Fibroblast of lung (primary cell): Measurements from ENCODE around the gene ATP9B.

ENCODE experiments used
- EZH2 ChIP-seq: IDR thresholded peaks from 2 replicates; pipeline ENCODE4 v1.5.1; 2012; ENCODE audit warnings: low read length, control low read depth, mild to moderate bottlenecking; ENCODE audit errors: missing control alignments
- TF ChIP-seq, protein P1 (sequence below), 2 donors: IDR thresholded peaks in 1 of 2; conservative IDR thresholded peaks in 1 of 2; 1 replicate in 1 of 2; 2 replicates in 1 of 2; pipeline ENCODE4 v1.5.1; 2011 to 2012; ENCODE audit warnings: low read length in 2 of 2, control low read depth in 1 of 2, inconsistent platforms in 1 of 2, low read depth in 1 of 2, mild to moderate bottlenecking in 1 of 2

DNA sequence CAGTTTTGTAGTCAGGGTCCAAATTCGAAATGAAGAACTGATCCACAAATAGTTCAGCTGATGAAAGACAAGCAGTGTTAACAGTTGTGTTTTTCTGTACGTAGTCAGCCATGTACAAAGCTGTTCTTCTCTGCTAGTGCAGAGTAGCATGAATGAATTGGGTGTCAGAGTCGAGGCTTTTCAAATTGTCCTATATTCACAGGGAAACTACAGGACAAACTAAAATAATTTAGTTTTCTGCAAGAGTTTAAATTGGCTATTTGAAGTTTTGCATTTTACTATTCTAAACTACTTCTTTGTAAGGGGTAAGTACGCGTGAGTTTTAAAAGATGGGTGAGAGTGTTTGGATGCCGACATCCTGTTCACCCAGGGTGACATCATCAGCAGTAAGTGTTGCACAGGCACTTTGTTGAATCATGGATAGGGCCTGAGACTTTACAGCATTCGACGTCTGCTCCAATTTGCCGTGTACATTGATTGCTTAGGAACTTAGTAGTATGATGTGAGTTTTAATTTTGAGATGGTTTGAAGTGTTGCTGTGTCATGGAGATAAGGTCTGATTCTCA lies 179.4 kb downstream of the ATP9B start:
- TF ChIP-seq, protein P1, sequence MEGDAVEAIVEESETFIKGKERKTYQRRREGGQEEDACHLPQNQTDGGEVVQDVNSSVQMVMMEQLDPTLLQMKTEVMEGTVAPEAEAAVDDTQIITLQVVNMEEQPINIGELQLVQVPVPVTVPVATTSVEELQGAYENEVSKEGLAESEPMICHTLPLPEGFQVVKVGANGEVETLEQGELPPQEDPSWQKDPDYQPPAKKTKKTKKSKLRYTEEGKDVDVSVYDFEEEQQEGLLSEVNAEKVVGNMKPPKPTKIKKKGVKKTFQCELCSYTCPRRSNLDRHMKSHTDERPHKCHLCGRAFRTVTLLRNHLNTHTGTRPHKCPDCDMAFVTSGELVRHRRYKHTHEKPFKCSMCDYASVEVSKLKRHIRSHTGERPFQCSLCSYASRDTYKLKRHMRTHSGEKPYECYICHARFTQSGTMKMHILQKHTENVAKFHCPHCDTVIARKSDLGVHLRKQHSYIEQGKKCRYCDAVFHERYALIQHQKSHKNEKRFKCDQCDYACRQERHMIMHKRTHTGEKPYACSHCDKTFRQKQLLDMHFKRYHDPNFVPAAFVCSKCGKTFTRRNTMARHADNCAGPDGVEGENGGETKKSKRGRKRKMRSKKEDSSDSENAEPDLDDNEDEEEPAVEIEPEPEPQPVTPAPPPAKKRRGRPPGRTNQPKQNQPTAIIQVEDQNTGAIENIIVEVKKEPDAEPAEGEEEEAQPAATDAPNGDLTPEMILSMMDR (conservative IDR thresholded peaks at IDR 0.05 in 1 of 2, IDR thresholded peaks at IDR 0.05 in 1 of 2; ENCODE audit: low read depth in 1 of 2, low read length in 2 of 2) = no peak
- no peak for TF ChIP-seq EZH2
